Activated CD4-positive, alpha-beta T cell treated with anti-CD3 and anti-CD28 coated beads for 36 hours (primary cell): ENCODE data around the gene TRIML1. TPM values are rescaled to one million over a fixed set of nuclear protein-coding genes. Genes with fewer than 3 reads are reported as not detected.

Source experiments
- ATAC-seq: fragments of 200-7000 bp; cut with Tn5 transposase; one replicate; pipeline ENCODE4 v1.10.0; 2021; ENCODE audit warnings: mild to moderate bottlenecking, moderate library complexity
- CTCF ChIA-PET: fragments of 350-600 bp; sonication (Branson Sonifier 250); formaldehyde crosslinking; loops from one replicate; lab custom pipeline; 2021; ENCODE audit warnings: antibody characterized with exemption; lab: Charles Lee
- POLR2A ChIA-PET: fragments of 350-600 bp; sonication (Branson Sonifier 250); formaldehyde crosslinking; loops from one replicate; lab custom pipeline; 2021; ENCODE audit warnings: antibody characterized with exemption, inconsistent platforms; lab: Charles Lee
- DNase-seq: peaks from one replicate; pipeline ENCODE4 v3.0.0-alpha.2; 2020
- H3K27ac Mint-ChIP-seq: one replicate; pipeline ENCODE4 v1.8.0; 2021; ENCODE audit warnings: mixed read lengths
- H3K27me3 Mint-ChIP-seq: one replicate; pipeline ENCODE4 v1.8.0; 2021; ENCODE audit warnings: mixed read lengths
- H3K36me3 Mint-ChIP-seq: one replicate; pipeline ENCODE4 v1.8.0; 2021; ENCODE audit warnings: low read depth, mixed read lengths
- H3K4me1 Mint-ChIP-seq: one replicate; pipeline ENCODE4 v1.8.0; 2021; ENCODE audit warnings: mixed read lengths
- H3K4me3 Mint-ChIP-seq: one replicate; pipeline ENCODE4 v1.8.0; 2021; ENCODE audit warnings: mild to moderate bottlenecking, moderate library complexity, mixed read lengths
- H3K9me3 Mint-ChIP-seq: one replicate; pipeline ENCODE4 v1.8.0; 2021; ENCODE audit warnings: low read depth, mixed read lengths
- intact Hi-C, 2 experiments: fragments of 100-400 bp; cut with DNase I in 1 of 2; cut with micrococcal nuclease in 1 of 2; formaldehyde crosslinking; loops; one replicate each; pipeline versions ENCODE4 v1.14.2 to v1.15.1; 2022 to 2024; cut with DNase I, micrococcal nuclease
- total RNA-seq, 2 experiments: library from RNA; stranded (reverse); gene quantifications; one replicate each; pipeline ENCODE4 v1.2.3, GENCODE V29; 2021

The TRIML1 gene
- total RNA-seq, 2 experiments from 2014 or later, result not detected

GRCh38 chr4:188195389-188195985 is 56.2 kb downstream of the TRIML1 start:
- H3K4me3 Mint-ChIP-seq, result no peak overlapping the region
- ATAC-seq (no peak), DNase-seq (no peak)
- H3K27me3 Mint-ChIP-seq, result no peaks in the 10 kb centered on the region
- POLR2A ChIA-PET, result no interaction called here
- no peak overlapping the region for H3K27ac Mint-ChIP-seq
- H3K4me1 Mint-ChIP-seq, result no peaks in the 10 kb centered on the region
- intact Hi-C loops, result no loop called here
- H3K36me3 Mint-ChIP-seq, result no peaks in the 10 kb centered on the region
- H3K9me3 Mint-ChIP-seq, result peaks cover 17% of the 10 kb centered on the region
- CTCF ChIA-PET, result no interaction called here

- ATAC-seq (no peak), DNase-seq (no peak)
- Mint-ChIP-seq H3K4me1 (no peaks in the 10 kb centered on the region), H3K27ac (no peak overlapping the region), H3K4me3 (no peak overlapping the region), H3K36me3 (no peaks in the 10 kb centered on the region), H3K27me3 (no peaks in the 10 kb centered on the region), H3K9me3 (peaks cover 17% of the 10 kb centered on the region)
- ChIA-PET POLR2A (interaction anchor here (0.5 kb wide), 1 partner anchor 413 kb away, joined by 3 read pairs; no protein-coding TSS in a partner anchor), CTCF (no interaction called here)
- intact Hi-C loops, result no loop called here
These were observed 57.0 kb downstream of the TRIML1 start for GRCh38 chr4:188196134-188196735.

Other genes with a start within 250 kb of the TRIML1 start
- gene ZFP42, start 143.7 kb upstream of the TRIML1 start, total RNA-seq, result not detected
- gene TRIML2, start 29.8 kb upstream of the TRIML1 start, total RNA-seq, result not detected